Right atrium auricular region (tissue), 2 donors: ENCODE measurements around the gene PRND. TPM values are rescaled to one million over a fixed set of nuclear protein-coding genes. Genes with fewer than 3 reads are reported as not detected.
"Not testable (repeated sequence)": the region's sequence is repeated elsewhere in the genome, so short reads cannot be mapped to it uniquely, and the experiment has no call there.

Experiments used
- DNase-seq: peaks from one replicate; pipeline ENCODE4 v3.0.0-alpha.2; 2019; ENCODE audit warnings: low spot score
- H3K27ac ChIP-seq, 2 donors: fragments of 200-600 bp; sonication (generic); 1 replicate in 1 of 2; 2 replicates in 1 of 2; pipeline ENCODE4 v1.5.1; 2016 to 2019
- H3K27me3 ChIP-seq, 2 donors: fragments of 200-600 bp; sonication (generic); one replicate each; pipeline versions ENCODE4 v1.5.1 to v1.6.0; 2017 to 2019
- H3K36me3 ChIP-seq: fragments of 200-600 bp; sonication (generic); one replicate; pipeline ENCODE4 v1.5.1; 2016
- H3K4me1 ChIP-seq, 2 donors: fragments of 200-600 bp; sonication (generic); one replicate each; pipeline versions ENCODE4 v1.5.1 to v1.6.0; 2017 to 2019
- H3K4me3 ChIP-seq, 2 donors: fragments of 200-600 bp; sonication (generic); 1 replicate in 1 of 2; 2 replicates in 1 of 2; pipeline ENCODE4 v1.5.1; 2017 to 2019; ENCODE audit warnings: mild to moderate bottlenecking in 1 of 2, moderate library complexity in 1 of 2
- H3K9me3 ChIP-seq, 2 donors: fragments of 200-600 bp; sonication (generic); one replicate each; pipeline ENCODE4 v1.5.1; 2019
- total RNA-seq, 2 donors: library from RNA; depleted of rRNA; stranded (reverse); fragments of >200 nt; gene quantifications; one replicate each; pipeline ENCODE4 v1.1.0, GENCODE V29; 2016
- TF ChIP-seq, protein P1 (sequence below), 2 donors: fragments of 200-600 bp; sonication (generic); IDR thresholded peaks; one replicate each; pipeline ENCODE4 v1.5.1; 2019; ENCODE audit warnings: antibody characterized with exemption in 2 of 2

PRND gene
- total RNA-seq, 2 donors from 2014 or later, result not detected

DNA sequence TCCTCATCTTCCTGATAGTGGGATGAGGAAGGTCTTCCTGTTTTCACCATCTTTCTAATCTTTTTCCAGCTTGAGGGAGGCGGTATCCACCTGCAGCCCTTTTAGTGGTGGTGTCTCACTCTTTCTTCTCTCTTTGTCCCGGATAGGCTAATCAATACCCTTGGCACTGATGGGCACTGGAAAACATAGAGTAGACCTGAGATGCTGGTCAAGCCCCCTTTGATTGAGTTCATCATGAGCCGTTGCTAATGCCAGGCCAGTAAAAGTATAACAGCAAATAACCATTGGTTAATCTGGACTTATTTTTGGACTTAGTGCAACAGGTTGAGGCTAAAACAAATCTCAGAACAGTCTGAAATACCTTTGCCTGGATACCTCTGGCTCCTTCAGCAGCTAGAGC is 21.8 kb upstream of the PRND start:
- H3K27me3 ChIP-seq, result no peaks in the 10 kb centered on the region
- H3K4me3 ChIP-seq, result no peak overlapping the region
- no peak for DNase-seq
- peaks cover 16% of the 10 kb centered on the region for H3K36me3 ChIP-seq
- no peak overlapping the region for H3K27ac ChIP-seq
- TF ChIP-seq, protein P1, sequence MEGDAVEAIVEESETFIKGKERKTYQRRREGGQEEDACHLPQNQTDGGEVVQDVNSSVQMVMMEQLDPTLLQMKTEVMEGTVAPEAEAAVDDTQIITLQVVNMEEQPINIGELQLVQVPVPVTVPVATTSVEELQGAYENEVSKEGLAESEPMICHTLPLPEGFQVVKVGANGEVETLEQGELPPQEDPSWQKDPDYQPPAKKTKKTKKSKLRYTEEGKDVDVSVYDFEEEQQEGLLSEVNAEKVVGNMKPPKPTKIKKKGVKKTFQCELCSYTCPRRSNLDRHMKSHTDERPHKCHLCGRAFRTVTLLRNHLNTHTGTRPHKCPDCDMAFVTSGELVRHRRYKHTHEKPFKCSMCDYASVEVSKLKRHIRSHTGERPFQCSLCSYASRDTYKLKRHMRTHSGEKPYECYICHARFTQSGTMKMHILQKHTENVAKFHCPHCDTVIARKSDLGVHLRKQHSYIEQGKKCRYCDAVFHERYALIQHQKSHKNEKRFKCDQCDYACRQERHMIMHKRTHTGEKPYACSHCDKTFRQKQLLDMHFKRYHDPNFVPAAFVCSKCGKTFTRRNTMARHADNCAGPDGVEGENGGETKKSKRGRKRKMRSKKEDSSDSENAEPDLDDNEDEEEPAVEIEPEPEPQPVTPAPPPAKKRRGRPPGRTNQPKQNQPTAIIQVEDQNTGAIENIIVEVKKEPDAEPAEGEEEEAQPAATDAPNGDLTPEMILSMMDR (IDR thresholded peaks at IDR 0.05), result no peak
- H3K9me3 ChIP-seq, result no peaks in the 10 kb centered on the region
- H3K4me1 ChIP-seq, result peaks cover 0 to 21% of the 10 kb centered on the region in 2 donors

DNA sequence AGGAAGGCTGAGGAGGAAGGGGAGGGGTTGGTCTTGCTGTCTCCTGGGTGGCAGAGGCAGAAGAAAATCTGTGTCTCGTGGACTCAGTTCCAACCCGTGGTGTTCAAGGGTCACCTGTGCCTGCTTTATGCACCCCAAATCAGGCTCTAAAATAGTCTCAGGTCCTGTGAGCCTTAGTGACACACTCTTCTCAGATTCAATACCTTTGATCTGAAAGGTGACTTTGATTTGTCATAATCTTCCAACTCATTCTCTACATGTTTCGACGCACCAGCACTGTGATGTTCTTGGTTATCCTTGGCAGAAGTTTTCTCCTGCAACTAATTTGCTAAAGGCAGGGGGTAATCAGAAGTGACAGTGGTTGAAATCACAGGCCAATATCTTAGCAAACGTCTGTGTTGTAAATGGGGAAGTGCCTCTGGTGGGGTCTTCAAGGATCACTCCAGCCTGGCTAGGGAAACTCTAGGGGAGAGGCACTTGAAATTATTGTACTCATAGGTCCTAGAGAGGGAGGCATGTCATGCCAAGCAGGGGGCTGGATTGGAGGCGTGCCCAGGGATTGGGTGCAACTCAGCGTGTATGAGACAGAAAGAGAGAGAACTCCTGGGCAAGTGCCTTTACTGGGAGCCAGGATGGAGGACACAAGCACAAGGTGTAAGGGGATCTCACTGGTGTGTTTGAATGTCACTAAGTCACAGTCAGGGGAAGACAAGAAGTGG is 19.0 kb upstream of the PRND start:
- Histone ChIP-seq H3K4me3 (no peak overlapping the region), H3K27me3 (no peaks in the 10 kb centered on the region), H3K36me3 (peaks cover 16% of the 10 kb centered on the region), H3K9me3 (no peaks in the 10 kb centered on the region), H3K4me1 (peaks cover 0 to 17% of the 10 kb centered on the region in 2 donors), H3K27ac (no peak overlapping the region)
- DNase-seq, result peak; percentile 50
- TF ChIP-seq, protein P1 (IDR thresholded peaks at IDR 0.05), result no peak

DNA sequence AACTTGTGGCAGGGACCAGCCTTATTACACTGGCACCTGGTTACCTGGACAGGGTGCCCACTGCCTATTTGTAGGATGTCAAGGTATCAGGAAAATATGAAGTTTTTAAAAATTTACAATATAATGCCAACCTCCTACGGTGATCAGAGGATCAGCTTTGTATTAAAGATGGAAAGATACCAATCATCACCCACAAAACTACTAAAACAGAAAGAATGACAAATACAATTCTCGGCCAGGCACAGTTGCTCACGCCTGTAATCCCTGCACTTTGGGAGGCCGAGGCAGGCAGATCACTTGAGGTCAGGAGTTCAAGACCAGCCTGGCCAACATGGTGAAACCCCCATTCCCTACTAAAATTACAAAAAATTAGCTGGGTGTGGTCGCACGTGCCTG is 18.4 kb upstream of the PRND start:
- DNase-seq, result peak; percentile 16
- Histone ChIP-seq H3K4me1 (peaks cover 0 to 17% of the 10 kb centered on the region in 2 donors), H3K36me3 (peaks cover 16% of the 10 kb centered on the region), H3K4me3 (no peak overlapping the region), H3K27me3 (no peaks in the 10 kb centered on the region), H3K9me3 (no peaks in the 10 kb centered on the region), H3K27ac (no peak overlapping the region)
- TF ChIP-seq, protein P1 (IDR thresholded peaks at IDR 0.05), result no peak

DNA sequence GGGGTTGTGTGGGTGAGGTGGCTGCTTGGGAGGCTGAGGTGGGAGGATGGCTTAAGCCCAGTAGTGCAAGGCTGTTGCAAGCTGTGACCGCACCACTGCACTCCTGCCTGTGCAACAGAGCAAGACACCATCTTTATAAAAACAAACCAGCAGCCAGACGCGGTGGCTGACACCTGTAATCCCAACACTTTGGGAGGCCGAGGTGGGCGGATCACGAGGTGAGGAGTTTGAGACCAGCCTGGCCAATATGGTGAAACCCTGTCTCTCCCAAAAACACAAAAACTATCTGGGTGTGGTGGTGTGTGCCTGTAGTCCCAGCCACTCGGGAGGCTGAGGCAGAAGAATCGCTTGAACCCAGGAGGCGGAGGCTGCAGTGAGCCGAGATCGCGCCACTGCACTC is 14.8 kb upstream of the PRND start:
- H3K36me3 ChIP-seq, H3K27me3 ChIP-seq, DNase-seq, H3K4me3 ChIP-seq, H3K27ac ChIP-seq, H3K9me3 ChIP-seq: not testable (repeated sequence)
- H3K4me1 ChIP-seq, result peaks cover 0 to 17% of the 10 kb centered on the region in 2 donors

DNA sequence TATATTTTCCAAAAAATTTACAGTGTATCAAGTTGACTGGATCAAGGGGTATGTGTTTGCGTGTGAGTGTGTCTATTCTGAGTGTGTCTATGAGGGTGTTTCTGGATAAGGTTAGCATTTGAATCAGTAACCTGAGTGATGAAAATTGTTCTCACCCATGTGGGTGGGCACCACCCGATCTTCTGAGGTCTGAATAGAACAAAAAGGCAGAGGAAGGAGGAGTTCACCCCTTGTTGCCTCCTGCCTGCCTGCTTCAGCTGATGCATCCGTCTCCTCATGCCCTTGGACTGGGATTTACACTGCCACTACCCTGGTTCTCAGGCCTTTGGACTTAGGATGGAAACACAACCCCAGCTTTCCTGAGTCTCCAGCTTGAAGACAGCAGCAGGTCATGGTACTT is 13.7 kb upstream of the PRND start:
- DNase-seq, result no peak
- TF ChIP-seq, protein P1 (IDR thresholded peaks at IDR 0.05), result no peak
- no peaks in the 10 kb centered on the region for H3K36me3 ChIP-seq
- no peak overlapping the region for H3K27ac ChIP-seq
- peaks cover 0 to 13% of the 10 kb centered on the region in 2 donors for H3K4me1 ChIP-seq
- H3K27me3 ChIP-seq, result no peaks in the 10 kb centered on the region
- no peaks in the 10 kb centered on the region for H3K9me3 ChIP-seq
- no peak overlapping the region for H3K4me3 ChIP-seq

DNA sequence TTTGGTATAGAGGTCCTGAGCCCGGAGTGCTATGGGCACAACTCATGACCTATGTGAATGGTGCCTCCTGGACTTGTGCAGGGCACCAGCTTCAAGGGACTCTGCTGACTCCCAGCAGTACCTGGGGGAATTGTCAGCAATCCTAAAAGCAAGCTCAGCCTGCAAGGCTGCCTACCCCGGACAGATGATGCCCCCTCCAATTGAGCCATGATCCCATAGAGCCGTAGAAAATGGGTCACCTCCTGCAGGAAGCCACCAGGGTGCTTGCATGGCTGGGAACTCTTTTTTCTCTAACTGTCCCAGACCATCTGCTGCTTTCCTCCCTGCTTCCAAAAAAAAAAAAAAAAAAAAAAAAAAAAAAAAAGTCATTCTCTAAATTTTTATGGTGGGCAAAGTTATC is 12.9 kb upstream of the PRND start:
- Histone ChIP-seq H3K27me3 (no peaks in the 10 kb centered on the region), H3K4me1 (peaks cover 0 to 8% of the 10 kb centered on the region in 2 donors), H3K4me3 (no peak overlapping the region), H3K36me3 (no peaks in the 10 kb centered on the region), H3K27ac (no peak overlapping the region), H3K9me3 (no peaks in the 10 kb centered on the region)
- TF ChIP-seq, protein P1 (IDR thresholded peaks at IDR 0.05), result no peak
- peak; percentile 50 for DNase-seq
